GM19372 (cell line): ENCODE results near the gene BCAT1.
"Not testable (repeated sequence)": the region's sequence is repeated elsewhere in the genome, so short reads cannot be mapped to it uniquely, and the experiment has no call there.

Source experiments
- ATAC-seq: cut with Tn5 transposase; IDR thresholded peaks from one replicate; pipeline ENCODE4 v1.9.1; 2021; ENCODE audit warnings: mild to moderate bottlenecking, low read depth, moderate library complexity; ENCODE audit not compliant: unreplicated experiment

BCAT1 gene

GRCh38 chr12:24964342-24964741 is 15.4 kb upstream of the BCAT1 start:
- no peak for ATAC-seq

- ATAC-seq, result peak; percentile 75
These were observed 11.4 kb upstream of the BCAT1 start for GRCh38 chr12:24960222-24960855.

DNA sequence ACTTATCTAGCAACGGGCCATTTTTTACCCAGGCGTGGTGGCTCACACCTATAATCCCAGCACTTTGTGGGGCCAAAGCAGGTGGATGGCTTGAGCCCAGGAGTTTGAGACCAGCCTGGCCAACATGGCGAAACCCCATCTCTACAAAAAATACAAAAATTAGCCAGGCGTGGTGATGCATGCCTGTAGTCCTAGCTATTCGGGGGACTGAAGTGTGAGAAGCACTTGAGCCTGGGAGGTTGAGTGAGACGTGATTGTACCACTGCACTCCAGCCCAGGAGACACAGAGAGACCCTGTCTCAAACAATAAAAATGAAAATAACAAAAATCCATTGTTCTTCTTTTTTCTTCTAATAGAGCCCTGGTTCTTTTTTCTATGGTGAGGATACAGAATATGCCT is 7.5 kb upstream of the BCAT1 start:
- not testable (repeated sequence) for ATAC-seq

DNA sequence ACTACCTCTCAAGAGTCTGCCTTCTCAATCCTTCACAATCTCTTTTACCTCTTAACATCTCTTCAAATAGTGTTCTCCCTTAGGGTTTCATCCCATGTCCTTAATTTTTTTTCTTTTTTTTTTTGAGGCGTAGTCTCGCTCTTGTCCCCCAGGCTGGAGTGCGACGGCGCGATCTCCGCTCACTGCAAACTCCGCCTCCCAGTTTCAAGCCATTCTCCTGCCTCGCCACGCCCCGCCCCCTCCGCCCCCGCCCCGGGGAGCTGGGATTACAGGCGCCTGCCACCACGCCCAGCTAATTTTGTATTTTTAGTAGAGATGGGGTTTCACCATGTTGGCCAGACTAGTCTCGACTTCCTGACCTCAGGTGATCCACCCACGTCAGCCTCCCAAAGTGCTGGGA is 7.0 kb upstream of the BCAT1 start:
- ATAC-seq, result no peak

DNA sequence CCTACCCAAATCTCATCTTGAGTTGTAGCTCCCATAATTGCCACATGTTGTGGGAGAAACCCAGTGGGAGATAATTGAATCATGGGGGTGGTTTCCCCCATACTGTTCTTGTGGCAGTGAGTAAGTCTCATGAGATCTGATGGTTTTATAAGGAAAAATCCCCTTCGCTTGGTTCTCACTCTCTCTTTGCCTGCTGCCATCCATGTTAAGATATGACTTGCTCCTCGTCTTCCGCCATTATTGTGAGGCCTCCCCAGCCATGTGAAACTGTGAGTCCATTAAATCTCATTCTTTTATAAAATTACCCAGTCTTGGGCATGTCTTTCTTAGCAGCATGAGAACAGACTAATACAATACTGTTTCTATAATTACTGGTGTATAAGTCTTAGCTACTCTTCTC is 6.5 kb upstream of the BCAT1 start:
- no peak for ATAC-seq

GRCh38 chr12:24954261-24954660 is 5.4 kb upstream of the BCAT1 start:
- no peak for ATAC-seq

DNA sequence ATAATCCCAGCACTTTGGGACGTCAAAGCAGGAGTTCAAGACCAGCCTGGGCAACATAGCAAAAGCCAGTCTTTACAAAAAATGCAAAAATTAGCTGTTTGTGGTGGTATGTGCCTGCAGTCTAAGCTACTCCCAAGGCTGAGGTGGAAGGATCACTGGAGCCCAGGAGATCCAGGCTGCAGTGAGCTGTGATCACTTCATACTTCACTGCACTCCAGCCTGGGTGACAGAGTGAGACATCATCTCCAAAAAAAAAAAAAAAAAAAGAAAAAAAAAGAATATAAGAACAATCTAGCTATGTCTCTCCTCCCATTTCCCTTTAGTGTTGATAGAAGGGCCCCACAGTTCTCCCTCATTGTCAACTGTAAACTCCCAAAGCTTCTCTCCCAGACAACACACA is 3.5 kb upstream of the BCAT1 start:
- ATAC-seq, result no peak

DNA sequence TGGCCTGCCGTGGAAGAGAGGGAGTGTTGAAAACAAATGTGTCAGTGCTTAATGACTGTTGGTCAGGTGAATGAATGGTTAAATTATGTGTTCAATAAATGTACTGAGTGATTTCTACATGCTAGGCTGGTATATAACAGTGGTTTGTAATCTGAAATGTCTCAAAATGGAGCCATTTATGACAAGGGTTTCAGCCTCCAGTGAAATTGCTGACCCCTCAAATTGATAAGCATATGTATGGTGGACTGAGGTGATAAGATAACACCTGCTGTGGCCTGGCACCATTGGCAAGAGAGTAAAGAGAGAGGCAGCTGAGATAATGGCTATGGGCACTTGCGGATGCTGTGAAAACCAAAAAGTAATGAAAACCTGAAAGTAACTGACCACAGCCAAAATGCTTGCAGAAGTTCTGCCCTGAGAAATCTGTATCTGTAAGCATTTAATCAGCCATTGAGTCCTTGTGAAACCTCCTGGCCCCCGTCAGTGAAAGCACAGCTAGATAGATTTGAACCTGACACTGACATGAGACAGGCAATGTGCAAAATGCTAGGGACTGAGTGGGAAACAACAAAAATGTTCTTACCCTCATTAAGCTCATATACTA is 1.4 kb upstream of the BCAT1 start:
- ATAC-seq, result peak; percentile 42

DNA sequence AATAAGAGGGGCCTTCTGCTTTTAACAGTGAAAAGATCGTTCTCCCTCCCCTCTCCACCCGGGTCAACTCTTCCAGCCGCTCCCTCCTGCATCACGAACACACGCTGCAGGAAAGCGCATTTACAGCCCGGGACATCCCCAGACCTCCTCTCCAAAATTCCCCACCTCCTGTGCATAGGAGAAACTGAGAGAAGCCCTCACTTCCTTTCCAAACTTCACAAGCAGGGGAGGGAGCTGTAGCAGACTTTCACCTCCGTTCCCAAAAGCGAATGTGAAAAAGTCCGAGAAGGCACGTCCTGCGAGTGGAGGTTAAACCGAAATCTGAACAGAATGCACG is 513 bp downstream of the BCAT1 start:
- ATAC-seq, result no peak

DNA sequence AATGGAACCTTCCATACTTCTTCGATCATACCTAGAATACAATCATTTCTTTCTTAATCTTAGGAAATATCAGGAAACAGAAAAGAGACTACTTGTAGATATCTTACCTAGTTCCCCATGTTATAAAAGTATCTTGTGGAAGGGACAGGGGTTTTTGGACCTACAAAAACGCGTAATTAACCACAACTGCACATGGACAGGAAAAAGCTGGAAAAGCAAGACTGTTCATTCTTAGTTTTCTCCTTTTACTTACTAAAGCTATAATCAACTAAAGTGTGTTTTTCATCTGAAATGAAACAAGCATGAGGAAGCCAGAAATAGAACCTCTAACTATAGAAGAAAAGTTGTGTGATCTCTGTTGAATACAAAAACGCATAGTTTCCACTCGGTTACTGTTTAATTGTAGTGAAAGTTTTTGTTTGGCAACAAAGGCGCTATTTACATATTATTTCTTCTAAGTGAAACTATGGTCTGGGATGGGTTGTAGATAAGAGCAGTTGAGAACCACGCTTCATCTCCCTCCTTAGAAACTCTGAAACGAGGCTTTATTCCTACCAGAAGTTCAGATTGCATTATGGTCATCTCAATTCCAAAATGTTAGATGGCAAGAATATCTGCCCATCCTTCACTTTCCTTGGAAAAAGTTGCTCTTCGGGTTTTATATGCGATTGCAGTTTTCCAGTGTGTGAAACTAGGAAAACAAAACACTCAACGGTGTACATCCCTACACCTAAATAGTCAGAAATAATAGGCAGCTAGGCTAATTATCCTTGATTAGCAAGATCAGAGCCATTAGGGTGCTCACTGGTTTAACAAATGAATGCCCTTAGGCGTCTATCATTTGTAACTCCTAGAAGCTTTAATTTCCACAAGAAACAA is 1.1 kb downstream of the BCAT1 start:
- no peak for ATAC-seq

- no peak for ATAC-seq
These were observed 3.1 kb downstream of the BCAT1 start for GRCh38 chr12:24945845-24946244.

DNA sequence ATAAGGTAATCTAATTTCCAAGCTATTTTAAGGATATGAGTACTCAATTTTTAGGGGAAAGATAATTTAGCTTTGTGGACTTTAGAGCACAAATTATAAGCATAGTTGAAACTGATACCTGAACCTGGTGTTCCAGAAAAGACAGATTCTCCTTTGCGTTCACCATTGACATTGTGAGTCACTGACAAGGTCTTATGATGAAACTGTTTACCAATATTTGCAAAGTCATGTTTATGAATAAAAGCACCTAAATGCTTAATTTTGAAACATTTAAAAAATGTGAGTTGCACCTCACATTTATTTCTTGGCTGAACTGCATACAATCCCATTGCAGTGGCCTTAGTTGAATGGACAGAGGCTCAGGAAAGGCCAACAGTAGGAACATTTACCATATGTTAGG is 3.9 kb downstream of the BCAT1 start:
- no peak for ATAC-seq

- no peak for ATAC-seq
These were observed 4.3 kb downstream of the BCAT1 start for GRCh38 chr12:24944601-24944975.

DNA sequence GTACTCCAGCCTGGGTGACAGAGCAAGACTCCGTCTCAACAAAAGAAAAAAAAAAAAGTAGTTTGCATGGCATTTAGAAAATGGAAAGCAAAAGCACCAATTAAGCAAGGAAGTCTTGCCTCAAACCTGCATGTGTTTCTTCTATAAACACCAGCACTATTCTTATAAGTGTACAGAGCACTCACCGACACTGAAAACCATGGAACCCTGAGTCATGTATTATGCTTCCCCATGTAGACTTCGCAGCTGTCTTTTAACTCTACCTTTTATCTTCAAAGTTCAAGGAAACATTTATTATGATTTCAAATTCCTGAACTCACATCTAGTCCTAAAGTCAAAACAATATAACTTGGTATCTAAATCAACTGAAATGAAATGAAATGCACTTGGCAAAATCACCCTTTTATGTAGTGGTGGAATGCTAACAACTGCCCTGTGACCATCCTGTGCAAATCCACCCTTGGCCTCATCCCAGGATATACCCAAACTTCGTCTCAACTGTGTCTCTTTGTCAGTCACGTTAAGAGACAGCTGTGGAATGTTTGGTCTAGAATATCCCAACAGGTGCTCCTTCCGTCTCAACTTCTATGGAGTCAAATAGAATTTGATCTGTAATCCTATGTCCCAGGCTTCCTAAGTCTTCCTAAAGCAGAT is 4.8 kb downstream of the BCAT1 start:
- ATAC-seq, result no peak

- ATAC-seq, result no peak
These were observed 8.7 kb downstream of the BCAT1 start for GRCh38 chr12:24940157-24940556.

DNA sequence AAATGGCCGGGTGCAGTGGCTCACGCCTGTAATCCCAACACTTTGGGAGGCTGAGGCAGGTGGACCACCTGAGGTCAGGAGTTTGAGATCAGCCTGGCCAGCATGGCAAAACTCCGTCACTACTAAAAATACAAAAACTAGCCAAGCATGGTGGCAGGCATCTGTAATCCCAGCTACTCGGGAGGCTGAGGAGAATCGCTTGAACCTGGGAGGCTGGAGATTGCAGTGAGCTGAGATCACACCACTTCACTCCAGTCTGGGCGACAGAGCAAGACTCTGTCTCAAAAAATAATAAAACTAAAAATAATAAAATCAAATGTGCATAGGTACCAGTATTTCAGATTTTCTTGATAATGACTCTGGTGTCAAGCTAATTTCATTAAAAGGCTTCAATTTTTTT is 9.3 kb downstream of the BCAT1 start:
- not testable (repeated sequence) for ATAC-seq

DNA sequence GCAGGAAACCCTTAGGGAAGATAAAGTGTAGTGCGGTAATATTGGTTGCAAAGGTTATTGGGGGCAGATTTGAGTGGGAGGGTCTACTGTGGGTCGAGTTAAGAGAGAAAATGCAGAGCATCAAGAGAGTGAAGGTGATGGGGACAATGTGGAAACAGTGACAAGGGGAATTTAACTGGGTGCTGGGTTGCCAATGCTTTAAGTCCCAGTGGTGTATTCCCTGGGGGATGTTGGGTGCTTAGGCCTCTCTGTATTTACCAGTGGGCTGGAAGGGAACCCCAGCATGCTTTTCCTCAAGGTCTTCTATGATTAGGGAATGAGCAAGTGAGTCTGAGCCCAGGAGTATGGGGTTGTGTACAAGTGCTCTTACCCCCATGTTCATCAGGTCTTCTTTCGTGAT is 10.6 kb downstream of the BCAT1 start:
- ATAC-seq, result no peak

DNA sequence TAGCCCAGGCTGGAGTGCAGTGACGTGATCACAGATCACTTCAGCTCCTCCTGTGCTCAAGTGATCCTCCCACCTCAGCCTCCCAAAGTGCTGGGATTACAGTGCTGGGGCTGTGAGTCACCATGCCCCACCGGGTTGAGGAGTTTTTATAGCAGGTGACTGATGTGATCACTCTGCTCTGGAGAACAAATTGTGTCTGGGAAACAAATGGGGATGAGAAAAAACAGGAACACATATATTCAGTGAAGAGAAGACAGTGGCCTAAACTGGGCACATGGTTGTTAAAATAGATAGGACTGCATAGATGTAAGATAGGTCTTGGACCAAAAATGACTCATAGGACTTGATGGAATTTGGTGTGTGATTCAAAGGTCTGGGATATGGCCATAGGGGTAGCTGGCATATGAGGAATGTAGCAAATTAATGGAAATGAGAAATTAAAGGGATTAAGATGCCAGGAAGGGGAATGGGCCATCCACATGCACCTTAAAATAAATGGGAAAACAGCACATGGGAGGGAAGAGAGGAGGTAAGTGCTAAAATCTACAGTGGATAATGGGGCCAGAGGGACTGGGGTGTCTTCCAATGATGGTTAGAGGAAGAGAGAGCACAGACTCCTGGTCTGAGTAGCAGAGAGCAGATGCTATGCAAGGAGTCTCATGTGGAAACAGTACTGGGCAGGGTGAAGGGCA is 11.2 kb downstream of the BCAT1 start:
- no peak for ATAC-seq

DNA sequence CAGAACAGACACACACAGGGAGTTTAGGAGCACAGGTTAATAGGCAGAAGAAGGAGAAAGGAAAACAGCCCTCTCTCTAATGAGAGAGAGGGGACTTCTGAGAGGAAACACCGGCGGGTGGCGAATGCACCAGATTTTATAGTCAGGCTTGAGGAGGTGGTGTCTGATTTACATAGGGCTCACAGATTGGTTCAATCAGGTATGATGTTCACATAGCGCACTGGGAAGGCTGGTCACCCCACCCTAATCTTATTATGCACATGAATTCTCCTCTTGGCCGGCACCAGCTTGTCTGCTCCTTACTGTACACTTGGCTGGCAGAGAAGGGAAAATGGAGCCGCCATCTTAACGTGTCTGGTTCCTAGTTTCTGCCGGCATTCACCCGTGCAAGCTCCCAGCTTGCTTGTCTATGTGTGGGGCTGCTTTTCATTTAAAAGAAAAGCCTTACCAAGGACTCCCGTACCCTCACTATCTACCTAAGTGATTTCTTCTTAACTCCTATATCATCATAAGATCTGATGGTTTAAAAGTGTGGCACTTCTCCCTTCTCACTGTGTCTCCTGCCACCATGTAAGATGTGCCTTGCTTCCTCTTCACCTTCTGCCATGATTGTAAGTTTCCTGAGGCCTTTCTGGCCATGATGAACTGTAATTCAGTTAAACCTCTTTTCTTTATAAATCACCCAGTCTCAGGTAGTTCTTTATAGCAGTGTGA is 15.1 kb downstream of the BCAT1 start:
- ATAC-seq, result no peak
